PC-9 (cell line): ENCODE measurements around the gene SPHKAP. TPM values are rescaled to one million over a fixed set of nuclear protein-coding genes. Genes with fewer than 3 reads are reported as not detected.
A peak's percentile ranks its signal among the peaks of the same experiment; 100 is the strongest.

Experiments
- BruUV-seq: library from RNA; stranded (reverse); fragments of 400-500 nt; replicated peaks from 2 replicates; lab custom pipeline; 2021; lab: Mats Ljungman, UMichigan
- CTCF ChIA-PET: fragments of 300-600 bp; sonication (Branson Sonifier 250); formaldehyde crosslinking; loops from one replicate; lab custom pipeline; 2022; ENCODE audit warnings: antibody characterized with exemption; lab: Charles Lee
- POLR2A ChIA-PET: fragments of 300-600 bp; sonication (Branson Sonifier 250); formaldehyde crosslinking; loops from one replicate; lab custom pipeline; 2022; ENCODE audit warnings: antibody characterized with exemption; ENCODE audit not compliant: unreplicated experiment; lab: Charles Lee
- DNase-seq, 2 experiments: peaks; one replicate each; pipeline versions ENCODE4 v3.0.0 to v3.0.0-alpha.2; 2015 to 2022; ENCODE audit warnings: mixed read lengths in 1 of 2
- H2AFZ ChIP-seq: fragments of 200-600 bp; sonication (generic); 2 replicates; pipeline ENCODE4 v1.8.1; 2017; ENCODE audit warnings: antibody characterized with exemption
- H3F3A ChIP-seq: fragments of 200-600 bp; sonication (generic); 2 replicates; pipeline ENCODE4 v1.8.1; 2017; ENCODE audit warnings: antibody characterized with exemption, mild to moderate bottlenecking, low read depth; ENCODE audit not compliant: insufficient read depth
- H3K27ac ChIP-seq: fragments of 200-600 bp; sonication (generic); 2 replicates; pipeline ENCODE4 v1.6.1; 2016; ENCODE audit warnings: mixed run types
- H3K27me3 ChIP-seq: fragments of 200-600 bp; sonication (generic); 2 replicates; pipeline ENCODE4 v1.6.1; 2016; ENCODE audit warnings: low read depth, mixed run types; ENCODE audit not compliant: insufficient read depth
- H3K36me3 ChIP-seq: fragments of 200-600 bp; sonication (generic); 2 replicates; pipeline ENCODE4 v1.6.1; 2016; ENCODE audit warnings: low read depth, mixed run types
- H3K4me1 ChIP-seq: fragments of 200-600 bp; sonication (generic); replicated peaks from 2 replicates; pipeline ENCODE4 v1.6.1; 2016; ENCODE audit warnings: mixed run types; ENCODE audit not compliant: insufficient read depth
- H3K4me2 ChIP-seq: fragments of 200-600 bp; sonication (generic); 2 replicates; pipeline ENCODE4 v1.6.1; 2017; ENCODE audit warnings: mixed run types
- H3K4me3 ChIP-seq: fragments of 200-600 bp; sonication (generic); 2 replicates; pipeline ENCODE4 v1.6.1; 2016; ENCODE audit warnings: mixed run types
- H3K79me2 ChIP-seq: fragments of 200-600 bp; sonication (generic); 2 replicates; pipeline ENCODE4 v1.6.1; 2017; ENCODE audit warnings: low read depth, mixed run types
- H3K9me2 ChIP-seq: fragments of 200-600 bp; sonication (generic); 2 replicates; pipeline ENCODE4 v1.8.1; 2017; ENCODE audit warnings: mild to moderate bottlenecking; ENCODE audit not compliant: insufficient read depth
- H3K9me3 ChIP-seq: fragments of 200-600 bp; sonication (generic); 2 replicates; pipeline ENCODE4 v1.8.1; 2016; ENCODE audit warnings: low read depth; ENCODE audit not compliant: insufficient read depth
- H4K20me1 ChIP-seq: fragments of 200-600 bp; sonication (generic); 2 replicates; pipeline ENCODE4 v1.8.1; 2017; ENCODE audit not compliant: insufficient read depth
- CTCF ChIP-seq: fragments of 200-600 bp; sonication (generic); conservative IDR thresholded peaks from 2 replicates; pipeline ENCODE4 v1.6.1; 2017; ENCODE audit warnings: mixed run types, antibody characterized with exemption, mild to moderate bottlenecking, moderate library complexity
- EZH2 ChIP-seq: fragments of 200-600 bp; sonication (generic); IDR thresholded peaks from 2 replicates; pipeline ENCODE4 v1.8.0; 2017; ENCODE audit warnings: antibody characterized with exemption, low read depth
- intact Hi-C: fragments of 100-400 bp; cut with micrococcal nuclease; formaldehyde crosslinking; loops from one replicate; pipeline ENCODE4 v1.10.0; 2022; ENCODE audit not compliant: unreplicated experiment
- total RNA-seq: library from RNA; stranded (reverse); gene quantifications from 2 replicates; pipeline ENCODE4 v1.2.3, GENCODE V29; 2021

The SPHKAP gene
- total RNA-seq, 1 experiment from 2014 or later: not detected

GRCh38 chr2:228131833-228132232 is 49.7 kb downstream of the SPHKAP start:
- no peak for DNase-seq
- CTCF ChIA-PET: no interaction called here
- Histone ChIP-seq H3K27ac (no peak overlapping the region), H3K27me3 (no peaks in the 10 kb centered on the region), H3K4me3 (no peak overlapping the region), H3K4me2 (no peak overlapping the region), H3K36me3 (no peaks in the 10 kb centered on the region), H4K20me1 (no peaks in the 10 kb centered on the region), H3F3A (no peaks in the 10 kb centered on the region), H3K79me2 (no peaks in the 10 kb centered on the region), H3K9me2 (no peaks in the 10 kb centered on the region), H3K4me1 (no peaks in the 10 kb centered on the region), H3K9me3 (no peaks in the 10 kb centered on the region), H2AFZ (no peak overlapping the region)
- no peak for TF ChIP-seq CTCF
- TF ChIP-seq EZH2: no peak
- no TSS peak for BruUV-seq
- POLR2A ChIA-PET: no interaction called here
- intact Hi-C loops: no loop called here

GRCh38 chr2:228126401-228126800 is 55.1 kb downstream of the SPHKAP start:
- Histone ChIP-seq H3K79me2 (no peaks in the 10 kb centered on the region), H2AFZ (no peak overlapping the region), H3K9me3 (no peaks in the 10 kb centered on the region), H3F3A (no peaks in the 10 kb centered on the region), H3K4me1 (no peaks in the 10 kb centered on the region), H3K36me3 (no peaks in the 10 kb centered on the region), H3K4me2 (no peak overlapping the region), H3K9me2 (no peaks in the 10 kb centered on the region), H3K27me3 (no peaks in the 10 kb centered on the region), H3K4me3 (no peak overlapping the region), H3K27ac (no peak overlapping the region), H4K20me1 (no peaks in the 10 kb centered on the region)
- intact Hi-C loops: no loop called here
- CTCF ChIA-PET: no interaction called here
- no TSS peak for BruUV-seq
- TF ChIP-seq CTCF (no peak), EZH2 (no peak)
- no peak for DNase-seq
- POLR2A ChIA-PET: no interaction called here

- no peaks in the 10 kb centered on the region for H4K20me1 ChIP-seq
- no peaks in the 10 kb centered on the region for H3K9me3 ChIP-seq
- H2AFZ ChIP-seq: peak overlapping the region; percentile 52; the same call in 1 of the 2 replicates
- H3F3A ChIP-seq: no peaks in the 10 kb centered on the region
- ChIA-PET CTCF (no interaction called here), POLR2A (no interaction called here)
- no peak overlapping the region for H3K4me3 ChIP-seq
- TF ChIP-seq EZH2: no peak
- no peak for TF ChIP-seq CTCF
- no peaks in the 10 kb centered on the region for H3K9me2 ChIP-seq
- no peak overlapping the region; the same call in 1 of the 2 replicates for H3K4me2 ChIP-seq
- H3K79me2 ChIP-seq: no peaks in the 10 kb centered on the region
- H3K4me1 ChIP-seq: no peaks in the 10 kb centered on the region
- H3K36me3 ChIP-seq: no peaks in the 10 kb centered on the region
- no peaks in the 10 kb centered on the region for H3K27me3 ChIP-seq
- intact Hi-C loops: no loop called here
- H3K27ac ChIP-seq: no peak overlapping the region
- DNase-seq: no peak
- no TSS peak for BruUV-seq
These were observed 62.5 kb downstream of the SPHKAP start for GRCh38 chr2:228118940-228119339.
